ENCODE measurements around the gene RAD18.

- no peak for TF ChIP-seq CTCF (IDR thresholded peaks at IDR 0.05)
- no peak for TF ChIP-seq POLR2A (IDR thresholded peaks at IDR 0.05)
These were observed 22.6 kb upstream of the RAD18 start for GRCh38 chr3:8985876-8986275.
